ENCODE results near the gene GRIA3. TPM values are rescaled to one million over a fixed set of nuclear protein-coding genes. Genes with fewer than 3 reads are reported as not detected.

GRIA3 gene
- 0.77 and 1.3 TPM in 2 replicates for polyA plus RNA-seq (2014; cell fraction: cytosol; rRNA removed)
- 0.06 and 0.27 TPM in 2 replicates for polyA plus RNA-seq (2014; cell fraction: nucleus; rRNA removed)

- peak; percentile 2 for DNase-seq (ENCODE audit: low spot score)
Measured at GRCh38 chrX:123184219-123184865, at the start of gene GRIA3. Gene GRIA3, plus strand, starts transcription at chrX:123184278. Its CDS starts 258 bp downstream, at chrX:123184536.

GRCh38 chrX:123138473-123138872 is 45.6 kb upstream of the GRIA3 start:
- no peak for DNase-seq (ENCODE audit: low spot score)

- DNase-seq (ENCODE audit: low spot score): no peak
Measured at GRCh38 chrX:123140454-123140853, 43.6 kb upstream of the GRIA3 start.

GRCh38 chrX:123140904-123141303 is 43.2 kb upstream of the GRIA3 start:
- no peak for DNase-seq (ENCODE audit: low spot score)

- no peak for DNase-seq (ENCODE audit: low spot score)
Measured at GRCh38 chrX:123153846-123154335, 30.2 kb upstream of the GRIA3 start.

- no peak for DNase-seq (ENCODE audit: low spot score)
Measured at GRCh38 chrX:123155327-123155726, 28.8 kb upstream of the GRIA3 start.

GRCh38 chrX:123157586-123157985 is 26.5 kb upstream of the GRIA3 start:
- DNase-seq (ENCODE audit: low spot score): no peak

GRCh38 chrX:123159403-123159802 is 24.7 kb upstream of the GRIA3 start:
- DNase-seq (ENCODE audit: low spot score): no peak

- no peak for DNase-seq (ENCODE audit: low spot score)
Measured at GRCh38 chrX:123167621-123168020, 16.5 kb upstream of the GRIA3 start.

GRCh38 chrX:123169247-123169901 is 14.7 kb upstream of the GRIA3 start:
- DNase-seq (ENCODE audit: low spot score): no peak

GRCh38 chrX:123170546-123170945 is 13.5 kb upstream of the GRIA3 start:
- DNase-seq (ENCODE audit: low spot score): no peak

- no peak for DNase-seq (ENCODE audit: low spot score)
Measured at GRCh38 chrX:123171781-123172180, 12.3 kb upstream of the GRIA3 start.

- DNase-seq (ENCODE audit: low spot score): no peak
Measured at GRCh38 chrX:123172869-123173268, 11.2 kb upstream of the GRIA3 start.

GRCh38 chrX:123173833-123174232 is 10.2 kb upstream of the GRIA3 start:
- no peak for DNase-seq (ENCODE audit: low spot score)

GRCh38 chrX:123175366-123176122 is 8.5 kb upstream of the GRIA3 start:
- DNase-seq (ENCODE audit: low spot score): no peak

GRCh38 chrX:123181233-123181914 is 2.7 kb upstream of the GRIA3 start:
- DNase-seq (ENCODE audit: low spot score): no peak

- no peak for DNase-seq (ENCODE audit: low spot score)
Measured at GRCh38 chrX:123184866-123185276, 793 bp downstream of the GRIA3 start.

- no peak for DNase-seq (ENCODE audit: low spot score)
Measured at GRCh38 chrX:123185721-123186120, 1.6 kb downstream of the GRIA3 start.

- DNase-seq (ENCODE audit: low spot score): no peak
Measured at GRCh38 chrX:123186801-123187200, 2.7 kb downstream of the GRIA3 start.

GRCh38 chrX:123188081-123188480 is 4.0 kb downstream of the GRIA3 start:
- DNase-seq (ENCODE audit: low spot score): no peak

- DNase-seq (ENCODE audit: low spot score): no peak
Measured at GRCh38 chrX:123189338-123189737, 5.3 kb downstream of the GRIA3 start.

- DNase-seq (ENCODE audit: low spot score): no peak
Measured at GRCh38 chrX:123190096-123190495, 6.0 kb downstream of the GRIA3 start.
